ENCODE measurements around the gene RASA3.

DNA sequence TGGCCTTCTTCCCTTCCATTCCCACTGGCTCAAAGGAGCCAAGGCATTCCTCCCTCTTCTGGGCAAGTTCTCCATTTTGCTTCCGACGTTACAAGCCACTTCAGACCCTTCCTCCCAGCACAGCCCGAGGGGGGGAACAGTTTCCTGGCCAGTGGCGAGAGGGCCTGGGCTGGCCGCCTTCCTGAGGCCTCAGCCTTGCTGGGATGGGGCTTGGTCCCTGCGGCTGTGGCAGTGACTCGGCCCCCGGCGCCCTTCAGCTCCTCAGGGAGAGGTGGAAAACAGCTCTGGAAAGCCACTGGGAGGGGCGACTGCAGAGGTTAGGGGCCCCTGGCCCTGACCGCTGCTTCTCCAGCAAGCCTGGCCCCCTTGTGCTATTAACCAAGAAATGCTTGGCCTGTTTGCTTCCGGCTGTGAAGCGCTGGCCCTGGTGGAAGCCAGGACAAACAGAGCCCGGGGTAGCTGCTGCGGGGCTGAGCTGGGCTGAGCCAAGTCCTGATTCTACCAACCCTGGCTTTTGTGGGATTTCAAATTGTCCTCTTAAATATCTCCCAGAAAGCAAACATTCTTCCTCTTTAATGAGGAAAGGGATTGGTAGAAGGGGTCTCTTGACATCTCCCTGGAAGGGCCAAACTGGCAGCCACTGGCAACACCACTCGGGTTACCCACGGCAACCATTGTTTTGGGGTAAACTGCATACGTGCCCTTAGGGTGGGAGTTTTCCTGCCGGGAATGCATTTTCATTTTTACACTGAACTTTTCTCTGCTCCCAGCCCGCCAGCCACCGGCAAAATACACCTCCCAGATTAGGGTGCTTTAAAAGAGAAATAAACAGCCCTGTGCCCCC, 197.2 kb downstream of the RASA3 start:
- TF ChIP-seq, protein P1, sequence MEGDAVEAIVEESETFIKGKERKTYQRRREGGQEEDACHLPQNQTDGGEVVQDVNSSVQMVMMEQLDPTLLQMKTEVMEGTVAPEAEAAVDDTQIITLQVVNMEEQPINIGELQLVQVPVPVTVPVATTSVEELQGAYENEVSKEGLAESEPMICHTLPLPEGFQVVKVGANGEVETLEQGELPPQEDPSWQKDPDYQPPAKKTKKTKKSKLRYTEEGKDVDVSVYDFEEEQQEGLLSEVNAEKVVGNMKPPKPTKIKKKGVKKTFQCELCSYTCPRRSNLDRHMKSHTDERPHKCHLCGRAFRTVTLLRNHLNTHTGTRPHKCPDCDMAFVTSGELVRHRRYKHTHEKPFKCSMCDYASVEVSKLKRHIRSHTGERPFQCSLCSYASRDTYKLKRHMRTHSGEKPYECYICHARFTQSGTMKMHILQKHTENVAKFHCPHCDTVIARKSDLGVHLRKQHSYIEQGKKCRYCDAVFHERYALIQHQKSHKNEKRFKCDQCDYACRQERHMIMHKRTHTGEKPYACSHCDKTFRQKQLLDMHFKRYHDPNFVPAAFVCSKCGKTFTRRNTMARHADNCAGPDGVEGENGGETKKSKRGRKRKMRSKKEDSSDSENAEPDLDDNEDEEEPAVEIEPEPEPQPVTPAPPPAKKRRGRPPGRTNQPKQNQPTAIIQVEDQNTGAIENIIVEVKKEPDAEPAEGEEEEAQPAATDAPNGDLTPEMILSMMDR (IDR thresholded peaks at IDR 0.05): no peak
- TF ChIP-seq POLR2A (IDR thresholded peaks at IDR 0.05): no peak
